Activated T-helper 2 cell treated with anti-CD3 and anti-CD28 coated beads, Interferon-gamma antibody, Interleukin-2, Interleukin-4, amounts not matched to agents 10 μg/mL and 5 μg/mL and 100 μg/mL, durations not matched to agents 14 hours and 24 hours and 36 hours (primary cell): ENCODE data around the gene ATP6V0A4. TPM values are rescaled to one million over a fixed set of nuclear protein-coding genes. Genes with fewer than 3 reads are reported as not detected.
A peak's percentile ranks its signal among the peaks of the same experiment; 100 is the strongest.

Source experiments
- DNase-seq: peaks from one replicate; pipeline ENCODE4 v3.0.0; 2021; ENCODE audit warnings: low spot score
- H3K27ac Mint-ChIP-seq: one replicate; pipeline ENCODE4 v1.8.0; 2021; ENCODE audit warnings: mixed read lengths
- H3K27me3 Mint-ChIP-seq: one replicate; pipeline ENCODE4 v1.8.0; 2021; ENCODE audit warnings: low read depth, mixed read lengths
- H3K36me3 Mint-ChIP-seq: one replicate; pipeline ENCODE4 v1.8.0; 2021; ENCODE audit warnings: low read depth, mixed read lengths
- H3K4me1 Mint-ChIP-seq: one replicate; pipeline ENCODE4 v1.8.0; 2021; ENCODE audit warnings: low read depth, mixed read lengths
- H3K4me3 Mint-ChIP-seq: one replicate; pipeline ENCODE4 v1.8.0; 2021; ENCODE audit warnings: low read depth, mild to moderate bottlenecking, moderate library complexity, mixed read lengths
- H3K9me3 Mint-ChIP-seq: one replicate; pipeline ENCODE4 v1.8.0; 2021; ENCODE audit warnings: mixed read lengths
- intact Hi-C: fragments of 100-400 bp; cut with micrococcal nuclease; formaldehyde crosslinking; loops from one replicate; pipeline ENCODE4 v1.15.1; 2023
- total RNA-seq: library from RNA; stranded (reverse); gene quantifications from 2 replicates; pipeline ENCODE4 v1.2.3, GENCODE V29; 2022

ATP6V0A4 gene
- total RNA-seq, 1 donor from 2014 or later = not detected

DNA sequence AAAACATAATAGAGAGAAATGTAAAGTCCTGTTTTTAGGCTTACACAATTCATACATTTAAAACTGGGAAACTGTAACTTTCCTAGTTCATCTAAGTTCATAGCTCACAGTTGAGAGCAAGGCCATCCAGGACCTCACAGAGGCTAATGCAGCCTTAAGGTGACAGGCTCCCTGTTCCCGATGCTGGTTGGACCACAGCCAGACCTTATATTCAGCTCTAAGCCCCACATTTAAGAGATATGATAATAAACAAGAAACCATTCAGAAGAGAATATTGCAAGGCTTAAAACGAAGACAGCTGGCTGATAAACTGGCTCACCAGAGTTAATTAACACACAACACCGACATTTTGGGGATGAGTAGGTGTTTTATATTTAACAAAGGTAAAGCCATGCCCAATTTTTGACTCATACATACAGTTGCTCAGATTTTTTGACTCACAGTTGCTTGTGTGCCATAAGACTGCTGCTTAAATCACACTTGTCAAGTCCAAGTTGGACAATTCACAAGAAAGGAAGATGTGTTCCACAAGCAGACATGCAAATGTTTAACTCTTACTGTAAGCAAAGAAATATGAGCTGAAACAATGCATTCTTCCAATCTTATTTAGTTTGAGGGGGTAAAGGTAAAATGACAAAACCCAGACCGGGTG, 41.3 kb downstream of the ATP6V0A4 start:
- H3K4me3 Mint-ChIP-seq = no peak overlapping the region

GRCh38 chr7:138755842-138756590, 42.0 kb downstream of the ATP6V0A4 start:
- no peaks in the 10 kb centered on the region for H3K9me3 Mint-ChIP-seq

More for the DNA sequence above, 41.3 kb downstream of the ATP6V0A4 start:
- H3K4me1 Mint-ChIP-seq = peaks cover 26% of the 10 kb centered on the region
- no peak overlapping the region for H3K27ac Mint-ChIP-seq
- DNase-seq = no peak
- intact Hi-C loops = loop anchor here (10.0 kb wide), 1 partner anchor 752 kb away; the partner anchor contains the start of gene CREB3L2
- H3K27me3 Mint-ChIP-seq = no peaks in the 10 kb centered on the region
- no peaks in the 10 kb centered on the region for H3K36me3 Mint-ChIP-seq
- no peaks in the 10 kb centered on the region for H3K9me3 Mint-ChIP-seq

DNA sequence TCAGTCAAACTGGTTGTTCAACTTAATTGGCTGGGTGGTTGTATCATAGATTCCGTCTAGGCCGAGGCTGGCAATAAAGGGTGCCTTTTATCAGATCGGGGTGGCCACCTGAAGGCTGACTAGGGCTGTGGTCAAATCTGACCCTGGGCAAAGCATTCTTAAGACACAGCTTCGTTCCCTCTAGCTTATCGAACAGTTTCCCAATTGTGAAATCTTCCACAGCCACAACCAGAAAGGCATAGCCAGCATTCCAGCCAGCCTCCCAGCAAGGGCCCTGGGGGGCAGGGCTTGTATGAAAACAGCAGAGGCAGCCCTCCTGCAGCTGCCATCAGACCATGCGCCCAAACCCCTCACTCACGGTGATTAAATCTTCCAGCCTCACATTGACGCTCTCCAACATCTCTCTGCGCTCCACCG, 42.7 kb downstream of the ATP6V0A4 start:
- peaks cover 26% of the 10 kb centered on the region for H3K4me1 Mint-ChIP-seq
- H3K27me3 Mint-ChIP-seq = peaks cover 3% of the 10 kb centered on the region
- no peak overlapping the region for H3K4me3 Mint-ChIP-seq
- H3K27ac Mint-ChIP-seq = no peak overlapping the region
- H3K9me3 Mint-ChIP-seq = no peaks in the 10 kb centered on the region
- no peaks in the 10 kb centered on the region for H3K36me3 Mint-ChIP-seq
- no peak for DNase-seq
- intact Hi-C loops = loop anchor here (10.0 kb wide), 1 partner anchor 751 kb away; the partner anchor contains the start of gene CREB3L2

More at GRCh38 chr7:138755842-138756590, 42.0 kb downstream of the ATP6V0A4 start:
- Mint-ChIP-seq H3K27ac (no peak overlapping the region), H3K27me3 (peaks cover 1% of the 10 kb centered on the region), H3K36me3 (no peaks in the 10 kb centered on the region), H3K4me1 (peaks cover 26% of the 10 kb centered on the region), H3K4me3 (no peak overlapping the region)
- no peak for DNase-seq
- intact Hi-C loops = loop anchor here (10.0 kb wide), 1 partner anchor 751 kb away; the partner anchor contains the start of gene CREB3L2

DNA sequence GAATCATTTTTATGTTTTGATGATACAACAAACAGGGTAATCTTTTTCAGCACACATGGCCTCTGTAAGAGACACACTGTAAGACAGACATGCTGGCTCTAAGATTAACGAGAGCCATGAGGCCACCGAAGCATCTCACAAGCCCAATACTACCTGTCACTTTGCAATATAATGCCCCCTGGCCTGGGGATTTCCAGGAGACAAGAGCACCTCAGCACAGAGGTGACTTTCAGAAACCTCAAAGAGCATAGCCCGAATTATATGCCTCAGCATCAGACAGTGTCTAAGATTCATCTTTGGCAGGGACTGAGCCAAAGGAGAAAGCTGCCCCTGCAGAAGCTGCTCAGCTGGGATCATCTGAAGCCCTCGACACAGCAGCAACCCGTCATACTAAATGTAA, 44.4 kb downstream of the ATP6V0A4 start:
- H3K27me3 Mint-ChIP-seq = peaks cover 11% of the 10 kb centered on the region
- DNase-seq = no peak
- H3K4me3 Mint-ChIP-seq = no peak overlapping the region
- H3K9me3 Mint-ChIP-seq = no peaks in the 10 kb centered on the region
- peak overlapping the region; percentile 7 for H3K27ac Mint-ChIP-seq
- H3K36me3 Mint-ChIP-seq = no peaks in the 10 kb centered on the region
- intact Hi-C loops = loop anchor here (2.0 to 10.0 kb wide), 4 partner anchors 59 to 749 kb away; partner anchors contain the start of genes CREB3L2 and TRIM24
- peaks cover 35% of the 10 kb centered on the region for H3K4me1 Mint-ChIP-seq

- intact Hi-C loops = loop anchor here (2.0 to 10.0 kb wide), 4 partner anchors 59 to 748 kb away; partner anchors contain the start of genes CREB3L2 and TRIM24
- H3K4me1 Mint-ChIP-seq = peaks cover 35% of the 10 kb centered on the region
- DNase-seq = no peak
- no peaks in the 10 kb centered on the region for H3K9me3 Mint-ChIP-seq
- no peak overlapping the region for H3K4me3 Mint-ChIP-seq
- H3K27me3 Mint-ChIP-seq = peaks cover 11% of the 10 kb centered on the region
- H3K27ac Mint-ChIP-seq = peak overlapping the region; percentile 50
- H3K36me3 Mint-ChIP-seq = no peaks in the 10 kb centered on the region
Observed at GRCh38 chr7:138753150-138753518, 44.9 kb downstream of the ATP6V0A4 start.

DNA sequence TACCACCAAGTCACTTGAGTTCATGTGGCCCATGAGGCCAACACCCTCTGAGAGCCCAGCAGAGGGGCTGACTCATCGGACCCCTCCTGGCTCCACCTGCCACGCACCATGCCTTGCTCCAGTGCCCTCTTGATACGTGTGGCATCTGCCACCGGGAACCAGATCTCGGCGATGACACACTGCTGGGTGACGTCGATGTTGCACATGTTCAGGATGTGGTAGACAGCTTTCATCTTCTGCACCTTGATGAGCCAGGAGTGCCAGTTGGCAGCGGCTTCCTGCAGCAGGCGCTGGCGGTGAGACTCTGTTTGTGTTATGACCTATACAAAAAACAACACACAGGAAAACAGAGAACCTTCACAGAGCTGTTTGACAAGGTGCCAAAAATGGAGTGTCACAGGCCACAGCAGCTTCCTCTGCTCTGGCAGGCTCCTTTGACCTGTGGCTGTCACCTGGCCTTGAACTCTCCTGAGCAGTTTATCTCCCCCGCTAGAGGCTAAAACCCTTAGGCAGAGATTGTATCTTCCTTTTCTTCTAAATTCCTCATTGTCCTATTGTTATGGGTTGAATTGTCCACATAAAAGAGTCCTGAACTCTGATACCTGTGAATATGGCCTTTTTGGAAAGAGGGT, 45.4 kb downstream of the ATP6V0A4 start:
- H3K4me3 Mint-ChIP-seq = no peak overlapping the region
- H3K36me3 Mint-ChIP-seq = no peaks in the 10 kb centered on the region
- intact Hi-C loops = loop anchor here (1.0 to 10.0 kb wide), 5 partner anchors 60 to 748 kb away; partner anchors contain the start of genes CREB3L2 and TRIM24
- H3K27me3 Mint-ChIP-seq = peaks cover 11% of the 10 kb centered on the region
- peak overlapping the region; percentile 50 for H3K27ac Mint-ChIP-seq
- peaks cover 35% of the 10 kb centered on the region for H3K4me1 Mint-ChIP-seq
- no peaks in the 10 kb centered on the region for H3K9me3 Mint-ChIP-seq
- DNase-seq = peak; percentile 86

GRCh38 chr7:138750901-138751464, 47.0 kb downstream of the ATP6V0A4 start:
- Mint-ChIP-seq H3K36me3 (no peaks in the 10 kb centered on the region), H3K9me3 (no peaks in the 10 kb centered on the region), H3K27ac (no peak overlapping the region), H3K27me3 (peaks cover 13% of the 10 kb centered on the region), H3K4me1 (peaks cover 29% of the 10 kb centered on the region), H3K4me3 (no peak overlapping the region)
- intact Hi-C loops = loop anchor here (5.0 to 10.0 kb wide), 3 partner anchors 61 to 746 kb away; partner anchors contain the start of gene CREB3L2
- no peak for DNase-seq

DNA sequence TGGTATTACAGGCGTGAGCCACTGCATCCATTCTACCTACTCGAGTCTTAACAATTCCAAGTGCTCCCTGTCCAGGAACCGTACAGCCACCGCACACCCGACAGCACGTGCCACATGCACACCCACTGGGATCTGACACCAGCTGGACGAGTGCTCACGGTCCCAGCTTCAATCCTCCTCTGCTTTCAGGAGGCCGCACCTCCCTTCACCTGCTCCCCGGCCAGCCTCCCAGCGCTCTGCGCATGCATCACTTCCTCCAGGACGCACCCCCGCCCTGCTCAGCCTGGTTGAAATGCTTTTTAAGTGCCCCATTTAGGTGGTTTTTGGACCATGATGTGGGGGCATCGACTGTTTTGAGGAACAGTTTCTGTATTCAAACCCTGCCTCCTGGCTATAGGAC, 47.5 kb downstream of the ATP6V0A4 start:
- intact Hi-C loops = loop anchor here (5.0 to 10.0 kb wide), 3 partner anchors 62 to 746 kb away; partner anchors contain the start of gene CREB3L2
- no peaks in the 10 kb centered on the region for H3K36me3 Mint-ChIP-seq
- no peak for DNase-seq
- H3K27ac Mint-ChIP-seq = no peak overlapping the region
- H3K4me1 Mint-ChIP-seq = peaks cover 29% of the 10 kb centered on the region
- H3K9me3 Mint-ChIP-seq = no peaks in the 10 kb centered on the region
- no peak overlapping the region for H3K4me3 Mint-ChIP-seq
- H3K27me3 Mint-ChIP-seq = peaks cover 13% of the 10 kb centered on the region

DNA sequence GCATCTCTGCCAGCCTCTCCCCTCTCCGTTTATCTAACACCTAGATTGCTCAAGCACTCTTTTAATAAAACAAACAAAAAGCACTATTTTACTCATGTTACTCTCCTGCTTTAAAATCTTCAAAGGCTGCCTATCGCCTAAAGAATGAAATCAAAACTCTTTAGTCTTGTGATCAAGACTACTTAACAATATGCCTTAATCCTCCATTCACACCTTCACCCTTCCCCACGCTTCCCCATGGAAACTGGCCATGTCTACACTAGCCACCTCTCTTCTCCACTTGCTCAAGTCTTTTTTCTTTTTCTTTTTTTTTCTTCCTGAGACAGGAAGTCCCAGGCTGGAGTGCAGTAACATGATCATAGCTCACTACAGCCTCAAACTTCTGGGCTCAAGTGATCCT, 48.0 kb downstream of the ATP6V0A4 start:
- Mint-ChIP-seq H3K4me1 (peaks cover 29% of the 10 kb centered on the region), H3K36me3 (no peaks in the 10 kb centered on the region), H3K27ac (no peak overlapping the region), H3K9me3 (no peaks in the 10 kb centered on the region), H3K4me3 (no peak overlapping the region), H3K27me3 (peaks cover 13% of the 10 kb centered on the region)
- intact Hi-C loops = loop anchor here (5.0 to 10.0 kb wide), 3 partner anchors 62 to 745 kb away; partner anchors contain the start of gene CREB3L2
- no peak for DNase-seq

- intact Hi-C loops = no loop called here
- Mint-ChIP-seq H3K27me3 (peaks cover 13% of the 10 kb centered on the region), H3K4me1 (peaks cover 26% of the 10 kb centered on the region), H3K4me3 (no peak overlapping the region), H3K27ac (no peak overlapping the region), H3K36me3 (no peaks in the 10 kb centered on the region), H3K9me3 (no peaks in the 10 kb centered on the region)
- no peak for DNase-seq
Observed at GRCh38 chr7:138748666-138749065, 49.3 kb downstream of the ATP6V0A4 start.

DNA sequence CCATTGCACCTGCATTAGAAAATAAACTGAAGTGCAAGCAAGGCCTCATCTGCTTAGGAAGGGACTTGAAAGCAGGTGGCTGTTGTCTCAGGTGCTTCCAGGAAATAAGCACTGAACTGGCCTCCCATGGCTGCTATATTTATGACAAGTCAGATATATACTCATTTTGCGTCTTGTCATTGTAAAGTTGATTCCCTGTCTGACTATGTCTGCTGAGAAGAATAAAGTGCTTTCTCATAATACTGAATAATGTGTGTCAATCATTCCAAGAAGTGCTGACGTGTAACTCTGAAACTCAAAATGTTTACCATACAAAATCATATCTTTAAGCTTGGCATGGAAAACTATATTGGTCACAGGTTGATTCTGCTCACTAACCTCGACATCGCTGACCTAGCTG, 51.9 kb downstream of the ATP6V0A4 start:
- Mint-ChIP-seq H3K9me3 (no peaks in the 10 kb centered on the region), H3K36me3 (no peaks in the 10 kb centered on the region), H3K4me1 (peaks cover 12% of the 10 kb centered on the region), H3K4me3 (no peak overlapping the region), H3K27me3 (peaks cover 12% of the 10 kb centered on the region), H3K27ac (no peak overlapping the region)
- intact Hi-C loops = no loop called here
- no peak for DNase-seq

- no peak overlapping the region for H3K27ac Mint-ChIP-seq
- H3K36me3 Mint-ChIP-seq = no peaks in the 10 kb centered on the region
- peaks cover 12% of the 10 kb centered on the region for H3K4me1 Mint-ChIP-seq
- no peak for DNase-seq
- H3K4me3 Mint-ChIP-seq = no peak overlapping the region
- intact Hi-C loops = no loop called here
- H3K27me3 Mint-ChIP-seq = peaks cover 10% of the 10 kb centered on the region
- H3K9me3 Mint-ChIP-seq = no peaks in the 10 kb centered on the region
Observed at GRCh38 chr7:138745189-138745588, 52.8 kb downstream of the ATP6V0A4 start.
